Activated CD8-positive, alpha-beta memory T cell treated with anti-CD3 and anti-CD28 coated beads for 36 hours (primary cell): ENCODE measurements around the gene UMOD. TPM values are rescaled to one million over a fixed set of nuclear protein-coding genes. Genes with fewer than 3 reads are reported as not detected.
"Not testable (repeated sequence)": the region's sequence is repeated elsewhere in the genome, so short reads cannot be mapped to it uniquely, and the experiment has no call there.

ENCODE experiments used
- CTCF ChIA-PET: fragments of 350-600 bp; sonication (Branson Sonifier 250); formaldehyde crosslinking; loops from one replicate; lab custom pipeline; 2021; ENCODE audit warnings: antibody characterized with exemption; lab: Charles Lee
- POLR2A ChIA-PET: fragments of 350-600 bp; sonication (Branson Sonifier 250); formaldehyde crosslinking; loops from one replicate; lab custom pipeline; 2021; ENCODE audit warnings: antibody characterized with exemption; lab: Charles Lee
- total RNA-seq, 2 experiments: library from RNA; stranded (reverse); gene quantifications; one replicate each; pipeline ENCODE4 v1.2.3, GENCODE V29; 2021

UMOD gene
- total RNA-seq, 2 experiments from 2014 or later = not detected

DNA sequence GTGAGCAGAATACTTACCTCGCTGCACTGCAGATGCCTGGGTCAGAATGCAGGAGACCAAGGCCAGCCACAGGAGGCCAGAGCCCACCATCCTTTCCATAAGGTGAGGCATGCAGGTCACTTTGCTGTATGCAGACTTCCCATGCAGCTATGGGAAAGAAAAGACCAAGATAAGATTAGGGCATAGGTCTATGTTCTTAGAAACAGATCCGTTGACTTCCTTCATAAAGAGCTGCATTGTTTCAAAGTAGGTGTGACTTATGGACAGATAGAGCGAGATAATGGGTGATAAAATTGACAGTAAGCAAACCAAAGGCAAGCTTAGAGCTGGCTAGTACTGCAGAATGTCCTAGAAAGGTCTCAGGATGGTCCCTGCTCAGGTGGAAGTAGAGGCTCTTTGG, 26.2 kb downstream of the UMOD start:
- ChIA-PET CTCF (no interaction called here), POLR2A (no interaction called here)

DNA sequence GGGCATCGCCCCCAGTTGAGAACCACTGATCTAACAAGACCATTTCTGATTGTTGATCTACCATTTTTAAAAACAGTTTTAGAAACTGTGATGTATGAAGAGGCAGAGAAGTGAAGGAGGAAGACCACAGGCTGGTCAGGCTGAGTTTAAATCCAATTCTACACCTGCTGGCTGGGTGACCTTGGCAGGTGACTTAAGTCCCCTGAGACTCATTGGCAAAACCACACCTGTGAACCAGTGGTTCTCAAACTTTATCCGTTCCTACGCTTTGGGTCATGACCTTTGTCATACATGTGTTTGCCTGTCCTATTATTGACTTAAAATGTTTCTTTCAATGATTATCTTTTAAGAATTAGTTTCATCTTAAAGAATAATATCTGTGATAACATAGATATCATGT, 27.5 kb downstream of the UMOD start:
- POLR2A ChIA-PET = no interaction called here
- CTCF ChIA-PET = no interaction called here

DNA sequence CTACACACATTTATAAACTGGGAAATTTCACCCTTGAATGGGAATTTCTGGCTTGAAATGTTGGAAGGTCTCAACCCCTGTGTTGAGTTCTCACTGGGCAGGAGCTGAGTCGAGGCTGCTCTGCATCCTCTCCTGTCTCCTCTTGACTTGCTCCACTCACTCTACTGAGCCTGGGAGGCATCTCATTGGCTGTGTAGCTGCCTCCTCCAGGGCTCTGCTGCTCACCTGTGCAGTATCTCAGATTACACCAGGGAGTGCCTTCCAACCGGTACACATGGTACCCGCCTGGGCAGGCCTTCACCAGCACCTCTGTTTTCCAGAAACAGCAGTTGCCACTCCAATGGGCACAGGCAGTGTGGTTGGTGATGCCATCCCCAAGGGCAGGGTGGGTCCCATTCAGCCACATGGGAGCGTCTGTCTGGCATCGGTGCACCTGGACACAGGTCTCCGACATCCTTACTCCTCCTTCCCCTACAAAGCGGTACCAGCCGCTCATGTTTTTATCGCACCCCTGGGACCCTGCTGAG, 28.9 kb downstream of the UMOD start:
- ChIA-PET POLR2A (no interaction called here), CTCF (no interaction called here)

DNA sequence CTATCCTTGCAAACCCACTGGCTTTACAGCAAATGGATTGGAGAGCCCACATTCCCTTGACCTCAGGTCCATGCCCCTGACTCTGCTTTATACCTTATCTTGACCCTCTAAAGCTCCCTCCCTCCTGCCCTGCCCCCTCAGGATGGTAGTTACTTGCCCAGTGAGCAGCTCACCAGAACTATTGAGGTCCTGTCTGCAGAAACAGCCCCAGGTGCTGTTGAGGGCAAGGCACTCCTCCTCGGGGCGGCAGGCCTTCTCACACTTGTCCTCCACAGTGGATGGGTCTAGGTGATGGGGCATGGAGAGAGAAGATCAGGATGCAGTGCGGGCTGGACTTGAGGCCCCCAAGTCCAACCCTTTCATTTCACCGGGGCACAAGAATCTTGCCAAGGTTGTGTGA, 29.8 kb downstream of the UMOD start:
- CTCF ChIA-PET = no interaction called here
- POLR2A ChIA-PET = no interaction called here

DNA sequence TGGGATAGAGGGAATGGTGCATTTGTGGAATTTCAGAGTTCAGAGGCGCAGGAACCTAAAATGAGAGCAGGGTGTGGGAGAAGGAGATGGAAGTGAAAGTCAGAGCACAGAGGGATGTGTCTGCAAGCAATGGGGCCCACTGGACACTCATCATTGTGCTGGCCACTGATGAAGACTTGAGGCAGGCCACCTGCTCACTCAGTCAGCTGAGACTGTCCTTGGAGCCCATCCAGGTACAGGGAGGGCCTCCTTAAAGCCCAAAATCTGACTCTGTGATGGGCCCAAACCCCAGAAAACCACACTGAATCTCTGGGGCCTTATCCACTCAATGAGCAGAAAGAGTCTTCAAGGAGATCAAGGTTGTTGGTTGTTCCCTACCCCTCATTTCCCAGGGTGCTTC, 30.8 kb downstream of the UMOD start:
- CTCF ChIA-PET = no interaction called here
- POLR2A ChIA-PET = no interaction called here

DNA sequence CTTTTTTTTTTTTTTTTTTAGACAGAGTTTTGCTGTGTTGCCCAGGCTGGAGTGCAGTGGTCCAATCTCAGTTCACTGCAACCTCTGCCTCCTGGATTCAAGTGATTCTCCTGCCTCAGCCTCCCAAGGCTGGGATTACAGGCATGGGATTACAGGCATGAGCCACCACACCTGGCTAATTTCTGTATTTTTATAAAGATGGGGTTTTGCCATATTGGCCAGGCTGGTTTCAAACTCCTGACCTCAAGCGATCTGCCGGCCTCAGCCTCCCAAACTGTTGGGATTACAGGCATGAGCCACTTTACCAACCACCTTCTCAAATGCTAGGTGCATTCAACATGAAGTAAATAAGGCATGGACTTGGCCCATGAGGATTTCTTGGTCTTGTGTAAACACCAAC, 31.5 kb downstream of the UMOD start:
- POLR2A ChIA-PET = not testable (repeated sequence)
- CTCF ChIA-PET = interaction anchor here (0.7 kb wide), 1 partner anchor 858 kb away, joined by 3 read pairs; no protein-coding TSS in a partner anchor

DNA sequence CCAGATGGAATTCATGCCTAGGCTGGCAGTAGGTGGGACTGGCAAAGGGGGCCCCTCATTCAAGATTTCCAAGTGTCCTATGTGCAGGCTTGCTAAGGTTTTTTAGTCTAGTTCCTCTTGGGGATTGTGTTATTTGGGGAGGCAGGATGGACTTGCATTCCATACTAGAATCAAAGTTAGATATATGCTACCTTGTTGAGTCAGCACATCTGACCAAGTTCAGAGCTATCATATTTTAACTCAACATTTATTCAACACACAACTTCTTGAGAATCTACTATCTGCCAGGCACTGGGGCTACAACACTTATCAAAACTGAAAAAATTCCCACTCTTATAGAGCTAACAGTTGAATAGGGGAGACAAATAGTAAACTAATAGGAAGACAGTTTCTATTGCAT, 31.9 kb downstream of the UMOD start:
- ChIA-PET CTCF (interaction anchor here (0.6 to 0.7 kb wide), 2 partner anchors 221 to 858 kb away, joined by 3 to 4 read pairs; no protein-coding TSS in a partner anchor), POLR2A (no interaction called here)

DNA sequence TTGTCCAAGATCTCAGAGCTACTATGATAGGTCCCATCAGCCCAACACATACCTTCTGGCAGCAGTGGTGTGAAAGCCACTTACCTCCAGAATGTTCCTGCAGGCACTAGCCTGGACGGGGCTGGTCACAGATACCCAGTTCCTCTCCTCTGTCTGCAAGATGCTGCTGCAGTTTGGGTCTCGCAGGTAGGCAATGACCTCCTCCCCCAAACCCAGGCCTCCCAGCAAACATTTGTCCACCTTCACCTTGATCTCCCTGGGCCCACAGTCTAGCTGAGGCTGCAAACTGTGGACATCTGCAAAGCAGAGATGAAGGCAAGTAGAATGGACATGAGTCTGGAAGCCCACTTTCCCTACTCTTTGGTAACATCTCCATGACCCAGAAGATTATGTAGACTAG, 32.3 kb downstream of the UMOD start:
- CTCF ChIA-PET = interaction anchor here (0.6 to 0.7 kb wide), 2 partner anchors 222 to 858 kb away, joined by 3 to 4 read pairs; no protein-coding TSS in a partner anchor
- POLR2A ChIA-PET = no interaction called here

DNA sequence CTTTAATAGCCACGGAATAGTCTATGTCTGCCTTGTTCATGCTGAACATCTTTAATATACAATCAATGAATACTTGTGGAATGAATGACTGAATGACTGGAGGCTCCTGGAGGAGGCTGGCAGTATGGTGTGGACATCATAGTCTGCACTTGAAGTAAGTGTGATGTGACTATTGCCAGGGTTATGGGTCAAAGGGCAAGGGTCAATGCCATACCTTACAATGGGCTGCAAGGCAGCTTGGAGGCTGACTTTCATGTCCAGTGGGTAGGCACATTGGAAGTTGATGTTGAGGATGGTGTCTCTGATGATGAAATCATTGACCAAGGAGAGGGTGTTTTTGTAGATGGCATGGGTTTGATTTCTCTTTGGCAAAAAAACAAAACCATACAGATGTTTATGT, 33.1 kb downstream of the UMOD start:
- ChIA-PET POLR2A (no interaction called here), CTCF (no interaction called here)

DNA sequence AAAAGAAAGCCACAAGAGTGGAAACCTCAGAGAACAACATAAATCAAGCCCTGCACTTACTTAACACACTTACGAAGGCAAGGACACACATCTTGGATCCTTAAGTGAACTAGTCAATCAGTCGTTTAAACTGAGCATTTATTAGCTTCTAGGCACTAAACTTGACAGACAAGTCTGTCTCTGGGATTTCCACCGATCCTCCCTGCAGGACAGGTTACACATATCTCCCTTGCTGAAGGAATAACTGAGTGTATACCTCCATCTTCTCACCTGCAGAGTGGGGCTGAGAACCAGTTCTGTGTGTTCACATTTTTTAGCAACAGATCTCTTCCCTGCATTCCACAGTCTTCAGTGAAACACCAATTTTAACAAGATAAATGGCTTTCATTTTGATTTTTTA, 34.1 kb downstream of the UMOD start:
- ChIA-PET POLR2A (no interaction called here), CTCF (no interaction called here)

DNA sequence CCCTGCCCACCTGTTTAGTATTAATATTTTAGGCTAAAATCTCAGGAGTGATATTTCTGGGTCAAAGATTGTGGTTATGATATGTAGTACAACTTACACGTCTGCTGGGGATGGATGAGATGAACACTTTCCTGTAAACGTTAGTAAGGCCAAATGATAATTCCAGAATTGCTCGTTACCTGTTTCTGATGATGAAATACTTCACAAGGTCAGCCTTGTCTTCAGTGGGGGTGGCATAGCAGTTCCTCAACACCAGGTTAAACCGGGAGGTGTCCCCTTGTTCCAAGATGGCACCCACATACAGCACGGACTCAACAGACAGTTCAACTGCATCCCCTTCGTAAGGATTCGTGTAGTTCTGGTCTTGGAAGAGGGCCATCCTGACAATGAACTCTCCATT, 34.5 kb downstream of the UMOD start:
- ChIA-PET POLR2A (no interaction called here), CTCF (no interaction called here)

DNA sequence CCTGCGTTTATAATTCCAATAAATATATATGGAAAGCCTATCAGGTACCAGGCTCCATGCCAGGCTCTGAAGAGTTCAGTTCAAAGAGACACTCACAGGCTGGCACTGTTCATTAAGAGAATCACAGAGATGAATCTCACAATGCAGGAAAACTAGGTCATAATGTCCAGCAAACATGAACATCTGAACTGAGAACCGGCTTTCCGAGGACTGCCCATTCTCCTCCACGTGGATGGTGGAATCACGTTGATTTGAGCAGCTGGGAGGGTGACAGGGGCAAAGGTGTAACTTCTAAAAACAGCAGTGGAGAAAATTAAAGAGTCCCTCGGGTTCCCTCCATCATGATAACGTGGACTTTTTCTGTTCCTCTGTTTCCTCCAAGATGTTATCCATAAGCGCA, 35.4 kb downstream of the UMOD start:
- ChIA-PET POLR2A (no interaction called here), CTCF (no interaction called here)

DNA sequence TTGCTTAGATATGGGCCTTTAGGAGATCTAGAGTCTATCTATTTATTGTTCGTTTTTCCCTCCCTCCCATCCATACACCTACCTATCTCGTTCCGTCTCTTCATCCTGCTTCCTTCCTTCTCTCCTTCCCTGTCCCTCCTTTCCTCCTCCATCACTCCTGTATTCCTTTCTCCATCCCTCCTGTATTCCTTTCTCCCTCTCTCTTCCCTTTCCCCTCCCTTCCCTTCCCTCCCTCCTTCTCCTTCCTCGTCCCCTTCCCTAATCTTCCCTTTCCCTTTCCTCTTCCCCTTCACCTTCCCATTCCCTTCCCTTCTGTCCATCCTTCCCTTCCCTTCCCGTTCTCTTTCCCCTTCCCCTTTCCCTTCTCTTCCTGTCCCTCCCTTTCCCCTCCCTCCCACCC, 35.8 kb downstream of the UMOD start:
- POLR2A ChIA-PET = no interaction called here
- CTCF ChIA-PET = no interaction called here

DNA sequence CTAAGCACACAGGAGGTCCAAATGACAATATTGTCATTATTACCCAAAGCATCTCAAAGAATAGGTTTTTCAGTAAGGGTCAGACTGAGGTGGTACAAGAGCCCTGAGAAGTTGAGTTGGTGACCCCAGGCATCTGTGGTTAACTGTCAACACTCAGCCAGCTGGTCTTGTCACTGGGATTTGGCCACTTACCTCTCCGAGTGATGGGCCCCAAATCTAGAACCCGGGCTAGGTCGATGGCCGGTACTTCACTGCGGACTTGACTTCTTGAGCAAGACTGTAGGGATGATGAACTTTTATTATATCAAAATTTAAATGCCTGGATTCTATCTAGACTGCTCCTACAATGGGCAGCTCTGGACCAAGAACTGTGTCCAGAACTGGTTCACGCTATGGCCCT, 36.8 kb downstream of the UMOD start:
- POLR2A ChIA-PET = no interaction called here
- CTCF ChIA-PET = no interaction called here

DNA sequence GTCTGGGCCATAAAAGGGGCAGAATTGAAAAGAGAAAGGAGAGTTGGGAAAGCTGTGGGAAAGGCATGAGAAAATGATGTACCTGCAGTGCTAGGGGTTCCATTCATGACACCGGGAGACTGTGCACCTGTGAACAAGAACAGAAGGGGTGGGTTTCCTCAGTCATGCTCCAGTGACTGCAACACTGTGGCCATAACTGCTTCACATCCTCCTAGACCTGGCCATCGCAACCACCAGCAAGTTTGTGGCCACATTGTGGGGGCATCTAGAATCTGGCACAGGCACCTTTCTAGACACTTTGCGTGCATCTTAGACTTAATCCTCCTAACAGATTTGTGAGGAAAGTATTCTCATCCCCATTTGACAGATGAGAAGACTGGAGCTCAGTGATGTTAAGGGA, 37.9 kb downstream of the UMOD start:
- CTCF ChIA-PET = no interaction called here
- POLR2A ChIA-PET = no interaction called here

DNA sequence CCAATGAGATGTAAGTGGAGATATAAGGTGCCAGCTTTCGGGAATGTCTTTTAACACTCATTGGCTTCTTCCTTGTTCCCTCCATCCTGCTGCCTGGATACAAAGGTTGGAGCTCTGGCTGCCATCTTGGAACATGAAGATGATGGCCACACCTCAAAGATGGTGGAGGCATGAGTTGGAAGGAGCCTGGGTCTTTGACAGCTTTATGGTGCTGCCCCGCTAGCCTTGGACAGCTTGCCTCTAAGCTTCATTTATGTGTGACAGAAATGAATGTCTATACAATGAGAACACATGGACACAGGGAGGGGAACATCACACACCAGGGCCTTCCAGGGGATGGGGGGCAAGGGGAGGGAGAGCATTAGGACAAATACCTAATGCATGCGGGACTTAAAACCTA, 38.8 kb downstream of the UMOD start:
- ChIA-PET CTCF (no interaction called here), POLR2A (no interaction called here)

DNA sequence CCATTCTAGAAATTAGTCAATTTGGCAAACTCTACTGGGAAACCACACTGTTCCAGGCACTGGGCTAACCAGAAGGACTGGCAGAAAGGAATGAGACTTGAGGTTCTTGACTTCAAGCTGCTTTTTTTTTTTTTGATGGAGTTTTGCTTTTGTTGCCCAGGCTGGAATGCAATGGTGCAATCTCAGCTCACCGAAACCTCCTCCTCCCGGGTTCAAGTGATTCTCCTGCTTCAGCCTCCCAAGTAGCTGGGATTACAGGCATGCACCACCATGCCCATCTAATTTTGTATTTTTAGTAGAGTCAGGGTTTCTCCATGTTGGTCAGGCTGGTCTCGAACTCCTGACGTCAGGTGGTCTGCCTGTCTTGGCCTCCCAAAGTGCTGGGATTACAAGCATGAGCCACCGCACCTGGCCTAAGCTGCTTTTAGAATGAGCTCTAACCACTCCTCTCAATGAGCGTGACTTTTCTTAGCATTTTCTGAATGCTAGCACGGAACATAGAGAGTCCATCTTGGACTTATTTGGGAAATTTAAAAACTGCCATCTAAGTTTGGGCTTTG, 39.9 kb downstream of the UMOD start:
- POLR2A ChIA-PET, CTCF ChIA-PET: not testable (repeated sequence)

DNA sequence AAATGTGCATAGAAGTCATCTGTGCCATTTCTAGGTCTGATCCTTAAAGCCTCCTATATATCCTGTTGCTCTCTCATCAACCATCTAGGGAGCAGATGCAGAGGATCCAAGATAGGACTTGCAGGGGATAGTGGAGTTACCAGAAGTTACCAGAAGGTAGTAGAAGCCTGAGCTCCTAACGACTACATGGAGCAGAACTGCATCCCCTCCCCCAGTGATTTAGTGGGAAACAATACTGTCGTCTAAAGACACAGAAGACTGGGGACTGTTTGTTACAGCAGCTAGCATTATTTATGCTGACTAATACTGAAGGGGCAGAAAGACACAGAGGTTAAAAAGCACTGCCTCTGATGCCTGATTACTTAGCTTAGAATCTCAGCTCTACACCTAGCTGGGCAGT, 41.0 kb downstream of the UMOD start:
- ChIA-PET POLR2A (no interaction called here), CTCF (no interaction called here)

DNA sequence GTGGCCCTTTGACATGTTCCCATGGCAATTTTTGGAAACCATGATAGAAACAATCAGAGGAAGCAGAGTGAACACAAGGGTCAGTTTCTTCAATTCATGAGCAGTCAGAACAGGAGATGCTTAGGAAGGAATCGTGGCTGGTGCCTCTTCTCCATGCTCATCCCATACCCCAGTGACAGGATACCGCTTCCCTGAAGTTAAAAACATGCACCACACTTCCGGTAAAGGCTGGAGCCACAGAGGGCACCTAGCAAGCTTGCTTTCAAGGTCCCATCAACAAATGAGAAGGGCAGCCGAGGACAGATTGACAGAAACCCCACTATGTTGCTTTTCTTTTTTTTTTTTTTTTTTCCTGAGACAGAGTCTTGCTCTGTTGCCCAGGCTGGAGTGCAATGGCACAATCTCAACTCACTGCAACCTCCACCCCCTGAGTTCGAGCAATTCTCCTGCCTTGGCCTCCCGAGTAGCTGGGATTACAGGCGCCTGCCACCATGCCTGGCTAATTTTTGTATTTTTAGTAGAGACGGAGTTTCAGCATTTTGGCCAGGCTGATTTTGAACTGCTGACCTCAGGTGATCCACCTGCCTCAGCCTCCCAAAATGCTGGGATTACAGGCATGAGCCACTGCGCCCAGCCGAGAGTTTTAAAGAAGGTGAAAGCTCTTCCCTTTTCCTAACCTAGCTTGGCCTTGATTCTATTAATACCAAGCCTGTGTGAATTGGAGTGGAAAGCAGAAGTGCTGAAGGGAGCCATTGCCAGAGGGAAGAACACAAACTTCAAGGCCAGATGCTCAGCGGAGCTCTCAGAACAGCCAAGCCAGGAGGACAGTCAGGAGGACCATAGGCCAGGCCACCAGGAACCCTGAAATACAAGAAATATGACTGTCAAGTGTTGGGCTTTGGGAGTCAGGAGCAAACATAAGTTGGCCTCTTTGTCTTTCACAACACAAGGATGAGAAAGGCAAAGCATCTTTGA, 41.8 kb downstream of the UMOD start:
- CTCF ChIA-PET = interaction anchor here (1.2 kb wide), 1 partner anchor 10 kb away, joined by 3 read pairs; no protein-coding TSS in a partner anchor
- POLR2A ChIA-PET = no interaction called here

DNA sequence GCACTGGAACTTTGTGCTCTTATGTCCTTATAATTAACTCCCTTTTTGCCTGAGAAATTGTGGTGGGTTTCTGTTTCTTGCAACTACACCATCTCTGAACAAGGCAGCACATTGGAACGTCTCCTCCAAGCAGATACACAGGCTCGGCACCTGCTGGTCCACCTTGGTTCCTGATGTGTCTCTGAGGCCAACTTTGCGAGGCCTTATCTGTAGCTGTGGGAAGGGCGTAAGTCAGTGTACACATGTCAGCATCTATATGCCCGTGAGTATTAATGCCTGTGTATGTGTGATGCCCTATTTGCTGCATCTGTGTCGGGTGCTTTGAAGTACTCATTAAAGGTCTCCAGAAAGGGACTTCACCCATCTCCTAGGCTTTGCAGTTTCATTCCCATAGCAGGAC, 42.7 kb downstream of the UMOD start:
- CTCF ChIA-PET = interaction anchor here (1.2 kb wide), 1 partner anchor 9 kb away, joined by 3 read pairs; no protein-coding TSS in a partner anchor
- POLR2A ChIA-PET = no interaction called here
